CD4-positive, alpha-beta T cell treated with Interleukin-10 for 1 hour (primary cell): ENCODE data around the gene ARFIP1.

Source experiments
- DNase-seq: peaks from one replicate; pipeline ENCODE4 v3.0.0-alpha.2; 2020

The ARFIP1 gene

GRCh38 chr4:152901205-152901604 lies 121.5 kb downstream of the ARFIP1 start:
- DNase-seq, result no peak

- no peak for DNase-seq
Observed at GRCh38 chr4:152903658-152904057, 123.9 kb downstream of the ARFIP1 start.

- DNase-seq, result no peak
Observed at GRCh38 chr4:152909901-152910300, 130.1 kb downstream of the ARFIP1 start.

- no peak for DNase-seq
Observed at GRCh38 chr4:152910521-152910920, 130.8 kb downstream of the ARFIP1 start.

- no peak for DNase-seq
Observed at GRCh38 chr4:152917543-152918395, 138.0 kb downstream of the ARFIP1 start.

- no peak for DNase-seq
Observed at GRCh38 chr4:152919826-152920225, 140.1 kb downstream of the ARFIP1 start.

- no peak for DNase-seq
Observed at GRCh38 chr4:152920768-152921167, 141.0 kb downstream of the ARFIP1 start.

- DNase-seq, result no peak
Observed at GRCh38 chr4:152921284-152921683, 141.5 kb downstream of the ARFIP1 start.

GRCh38 chr4:152925851-152926250 lies 146.1 kb downstream of the ARFIP1 start:
- no peak for DNase-seq

- no peak for DNase-seq
Observed at GRCh38 chr4:152926959-152927358, 147.2 kb downstream of the ARFIP1 start.

GRCh38 chr4:152927737-152928136 lies 148.0 kb downstream of the ARFIP1 start:
- no peak for DNase-seq

GRCh38 chr4:152928286-152928685 lies 148.5 kb downstream of the ARFIP1 start:
- no peak for DNase-seq

- no peak for DNase-seq
Observed at GRCh38 chr4:152929888-152930287, 150.1 kb downstream of the ARFIP1 start.

GRCh38 chr4:152935143-152935542 lies 155.4 kb downstream of the ARFIP1 start:
- DNase-seq, result no peak

- no peak for DNase-seq
Observed at GRCh38 chr4:152935631-152936445, 156.1 kb downstream of the ARFIP1 start, which contains the start of gene FHDC1. TSS of gene FHDC1 (plus strand) at chr4:152936323. CDS start at chr4:152943058, 6,735 bp downstream.

GRCh38 chr4:152936446-152937335 lies 156.9 kb downstream of the ARFIP1 start:
- DNase-seq, result no peak

GRCh38 chr4:152937336-152938236 lies 157.8 kb downstream of the ARFIP1 start:
- no peak for DNase-seq

- DNase-seq, result no peak
Observed at GRCh38 chr4:152938237-152938947, 158.6 kb downstream of the ARFIP1 start.

GRCh38 chr4:152939621-152940020 lies 159.9 kb downstream of the ARFIP1 start:
- DNase-seq, result no peak

GRCh38 chr4:152940461-152940860 lies 160.7 kb downstream of the ARFIP1 start:
- DNase-seq, result no peak

- DNase-seq, result no peak
Observed at GRCh38 chr4:152941411-152941810, 161.7 kb downstream of the ARFIP1 start.
